SK-N-SH treated with all-trans-retinoic acid at 6 μM for 48 hours (cell line): ENCODE measurements around the gene CAP1.

Experiments used
- CREB5 ChIP-seq: fragments of 250-450 bp; sonication (Bioruptor Pico); IDR thresholded peaks from 2 replicates; pipeline ENCODE4 v1.5.1; 2020; ENCODE audit warnings: low read depth, mild to moderate bottlenecking, moderate library complexity
- ESRRG ChIP-seq: fragments of 250-450 bp; sonication (Bioruptor Pico); IDR thresholded peaks from 2 replicates; pipeline ENCODE4 v1.6.1; 2021; ENCODE audit warnings: mild to moderate bottlenecking
- GLIS3 ChIP-seq: fragments of 250-450 bp; sonication (Bioruptor Pico); IDR thresholded peaks from 2 replicates; pipeline ENCODE4 v1.5.0; 2020; ENCODE audit warnings: mild to moderate bottlenecking, moderate library complexity
- OSR1 ChIP-seq: fragments of 250-450 bp; sonication (Bioruptor Pico); IDR thresholded peaks from 2 replicates; pipeline ENCODE4 v1.8.0; 2022; ENCODE audit warnings: moderate library complexity, mild to moderate bottlenecking, inconsistent platforms
- PATZ1 ChIP-seq: fragments of 250-450 bp; sonication (Bioruptor Pico); IDR thresholded peaks from 2 replicates; pipeline ENCODE4 v1.8.0; 2020; ENCODE audit warnings: mild to moderate bottlenecking, moderate library complexity, borderline replicate concordance
- POU6F1 ChIP-seq: fragments of 250-450 bp; sonication (Bioruptor Pico); IDR thresholded peaks from 2 replicates; pipeline ENCODE4 v1.8.0; 2021; ENCODE audit warnings: low read depth, mild to moderate bottlenecking, moderate library complexity, borderline replicate concordance
- RARB ChIP-seq: fragments of 250-450 bp; sonication (Bioruptor Pico); IDR thresholded peaks from 2 replicates; pipeline ENCODE4 v1.8.0; 2021; ENCODE audit warnings: mild to moderate bottlenecking, moderate library complexity
- TCF4 ChIP-seq: fragments of 250-450 bp; sonication (Bioruptor Pico); IDR thresholded peaks from 2 replicates; pipeline ENCODE4 v1.8.0; 2021; ENCODE audit warnings: mild to moderate bottlenecking, moderate library complexity, borderline replicate concordance
- ZFP30 ChIP-seq: fragments of 450-650 bp; formaldehyde crosslinking; IDR thresholded peaks from 2 replicates; pipeline ENCODE4 v1.5.0; 2022; ENCODE audit warnings: mild to moderate bottlenecking, moderate library complexity
- ZNF70 ChIP-seq: fragments of 450-650 bp; formaldehyde crosslinking; IDR thresholded peaks from 2 replicates; pipeline ENCODE4 v1.5.0; 2020; ENCODE audit warnings: mild to moderate bottlenecking, moderate library complexity
- ZNF8 ChIP-seq: fragments of 450-650 bp; formaldehyde crosslinking; IDR thresholded peaks from 2 replicates; pipeline ENCODE4 v1.5.0; 2020; ENCODE audit warnings: mild to moderate bottlenecking, moderate library complexity

GRCh38 chr1:39995973-39996393 is 44.5 kb upstream of the CAP1 start:
- TF ChIP-seq ZNF70 (CRISPR knock-in tag) (no peak), POU6F1 (CRISPR knock-in tag) (no peak), RARB (CRISPR knock-in tag) (no peak), PATZ1 (no peak), ZFP30 (CRISPR knock-in tag) (no peak), GLIS3 (CRISPR knock-in tag) (no peak), ZNF8 (CRISPR knock-in tag) (no peak), OSR1 (no peak), ESRRG (CRISPR knock-in tag) (no peak), TCF4 (CRISPR knock-in tag) (no peak), CREB5 (no peak)
